IPS-18a (cell line): ENCODE data around the gene DCTN3.

Experiments
- H3K27ac ChIP-seq: one replicate; pipeline ENCODE4 v1.5.1; 2013; ENCODE audit warnings: low read length
- H3K27me3 ChIP-seq: one replicate; pipeline ENCODE4 v1.6.1; 2013; ENCODE audit warnings: mild to moderate bottlenecking, low read length; ENCODE audit not compliant: control insufficient read depth, insufficient read depth
- H3K36me3 ChIP-seq: one replicate; pipeline ENCODE4 v1.6.1; 2013; ENCODE audit warnings: low read depth, low read length; ENCODE audit not compliant: control insufficient read depth
- H3K4me1 ChIP-seq: one replicate; pipeline ENCODE4 v1.6.1; 2013; ENCODE audit warnings: low read depth, low read length; ENCODE audit not compliant: control insufficient read depth
- H3K4me3 ChIP-seq: one replicate; pipeline ENCODE4 v1.5.1; 2013; ENCODE audit warnings: low read length
- H3K9ac ChIP-seq: one replicate; pipeline ENCODE4 v1.6.1; 2013; ENCODE audit warnings: mild to moderate bottlenecking, low read length, moderate library complexity
- H3K9me3 ChIP-seq: one replicate; pipeline ENCODE4 v1.6.1; 2013; ENCODE audit warnings: low read depth, low read length; ENCODE audit not compliant: control insufficient read depth

DCTN3 gene

DNA sequence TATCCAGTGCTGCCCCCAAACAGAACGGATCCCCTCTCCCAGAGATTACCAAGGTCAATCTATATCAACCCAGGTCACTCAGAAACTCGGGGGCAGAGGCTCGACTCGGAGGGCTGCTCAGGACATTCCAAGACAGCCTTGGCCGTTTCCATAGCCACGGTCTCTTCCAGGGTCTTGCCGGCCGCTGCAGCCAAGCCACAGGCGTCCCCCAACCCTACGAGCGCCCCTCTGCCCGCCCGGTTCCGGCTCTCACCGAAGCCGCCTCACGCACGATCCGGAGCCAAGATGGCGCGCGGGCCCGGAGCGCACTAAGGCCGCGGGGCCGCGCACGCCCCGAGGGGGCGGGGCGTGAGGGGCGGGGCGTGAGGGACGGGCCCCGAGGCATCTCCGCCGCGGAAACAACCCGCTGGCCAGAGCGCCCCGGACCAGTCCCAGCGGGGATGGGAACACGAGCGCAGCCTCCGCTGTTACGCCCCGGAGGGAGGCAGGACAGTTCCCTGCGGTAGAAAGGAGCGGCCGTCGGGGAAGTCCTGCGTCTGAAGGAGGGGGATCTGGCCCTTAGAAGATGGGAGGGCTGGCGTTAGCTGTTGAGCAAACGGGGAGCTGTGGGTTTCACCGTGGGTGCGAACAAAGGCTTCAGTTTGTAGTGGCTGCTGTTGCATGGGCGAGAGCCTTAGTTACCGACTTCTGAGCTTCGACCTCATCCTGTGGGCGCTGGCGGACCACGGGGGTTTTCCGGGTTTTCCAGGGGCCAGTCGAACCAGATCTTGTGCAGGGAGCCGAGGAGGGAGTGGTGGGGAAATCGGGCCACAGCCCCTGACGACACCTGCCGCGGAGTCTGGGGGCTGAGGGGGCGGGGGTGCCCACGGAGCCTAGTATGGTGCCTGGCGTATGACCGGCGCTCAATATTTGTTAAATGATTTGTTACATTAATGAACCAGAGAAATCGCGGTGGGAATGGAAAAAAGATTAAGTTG lies 8.2 kb downstream of the DCTN3 start, which contains the start of gene RPP25L:
Gene RPP25L (minus strand): TSS at position 287 of the 977 bp plus-strand sequence. CDS start 801 bp downstream, outside the sequence.
- peak within 1 kb of the TSS; percentile 61 for H3K27ac ChIP-seq
- H3K9me3 ChIP-seq = no peaks in the 10 kb centered on the region
- H3K4me3 ChIP-seq = peak within 1 kb of the TSS; percentile 86
- H3K36me3 ChIP-seq = no peaks in the 10 kb centered on the region
- H3K4me1 ChIP-seq = peaks cover 11% of the 10 kb centered on the region
- H3K9ac ChIP-seq = peak within 1 kb of the TSS; percentile 86
- peaks cover 5% of the 10 kb centered on the region for H3K27me3 ChIP-seq

DNA sequence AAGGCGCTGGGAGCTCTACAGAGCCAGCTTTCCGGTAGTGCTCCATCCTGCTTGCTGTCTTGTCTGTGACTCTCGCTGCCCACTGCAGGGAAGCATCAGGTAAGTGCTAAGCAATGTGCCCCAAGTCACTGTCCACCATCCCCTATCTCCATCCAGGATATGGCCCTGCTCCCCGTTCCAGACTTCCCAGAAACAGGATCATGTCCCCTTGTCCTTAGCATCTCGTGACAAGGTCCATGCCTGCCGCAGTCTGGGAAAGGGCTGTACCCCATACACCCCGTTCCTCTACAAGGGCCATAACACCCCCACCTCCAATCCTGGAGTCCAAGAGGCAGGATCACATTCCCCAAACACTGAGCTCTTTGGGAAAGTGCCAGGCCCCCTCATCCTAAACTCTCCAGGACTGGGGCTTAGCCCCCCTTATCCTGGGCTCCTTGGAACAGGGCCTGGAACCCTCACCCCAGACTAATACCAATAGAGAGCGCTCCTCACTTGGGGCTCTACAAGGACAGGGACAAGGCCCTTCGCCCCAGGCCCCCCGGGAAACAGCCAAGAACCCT lies 9.0 kb downstream of the DCTN3 start:
- Histone ChIP-seq H3K9ac (peak overlapping the region; percentile 86), H3K27ac (peak overlapping the region; percentile 61), H3K36me3 (no peaks in the 10 kb centered on the region)

GRCh38 chr9:34610434-34611206 lies 9.7 kb downstream of the DCTN3 start:
- Histone ChIP-seq H3K27ac (no peak overlapping the region), H3K4me1 (peaks cover 11% of the 10 kb centered on the region), H3K9me3 (no peaks in the 10 kb centered on the region), H3K27me3 (peaks cover 5% of the 10 kb centered on the region), H3K9ac (no peak overlapping the region), H3K4me3 (peak overlapping the region; percentile 86), H3K36me3 (no peaks in the 10 kb centered on the region)

More for the DNA sequence above, 9.0 kb downstream of the DCTN3 start:
- peaks cover 5% of the 10 kb centered on the region for H3K27me3 ChIP-seq
- H3K4me3 ChIP-seq = peak overlapping the region; percentile 86
- H3K9me3 ChIP-seq = no peaks in the 10 kb centered on the region
- H3K4me1 ChIP-seq = peaks cover 11% of the 10 kb centered on the region

GRCh38 chr9:34607331-34607730 lies 13.0 kb downstream of the DCTN3 start:
- Histone ChIP-seq H3K27ac (no peak overlapping the region), H3K4me3 (no peak overlapping the region), H3K9me3 (no peaks in the 10 kb centered on the region), H3K27me3 (peaks cover 2% of the 10 kb centered on the region), H3K9ac (no peak overlapping the region), H3K4me1 (peaks cover 7% of the 10 kb centered on the region), H3K36me3 (no peaks in the 10 kb centered on the region)

GRCh38 chr9:34606905-34607304 lies 13.4 kb downstream of the DCTN3 start:
- no peak overlapping the region for H3K27ac ChIP-seq
- H3K4me3 ChIP-seq = no peak overlapping the region
- no peaks in the 10 kb centered on the region for H3K36me3 ChIP-seq
- H3K4me1 ChIP-seq = peaks cover 8% of the 10 kb centered on the region
- no peaks in the 10 kb centered on the region for H3K27me3 ChIP-seq
- H3K9ac ChIP-seq = no peak overlapping the region
- no peaks in the 10 kb centered on the region for H3K9me3 ChIP-seq

DNA sequence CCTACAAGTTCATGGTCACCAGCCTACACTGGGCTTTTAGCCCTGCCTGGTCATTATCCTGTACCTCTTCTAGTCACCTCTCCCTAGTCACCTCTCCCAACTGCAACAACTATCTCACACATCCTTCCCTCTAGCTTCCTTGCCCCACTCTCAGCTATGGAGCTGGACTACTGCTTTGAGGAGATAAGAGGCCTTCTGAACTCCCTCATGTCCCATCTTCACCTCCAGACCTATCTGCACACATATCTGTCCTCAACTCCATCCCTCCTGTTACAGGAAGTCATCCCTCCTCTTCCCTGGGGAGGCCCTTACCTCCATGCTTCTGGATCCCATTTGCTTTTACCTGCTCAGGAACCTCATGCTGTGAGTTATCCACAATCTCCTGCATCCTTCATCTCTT lies 14.1 kb downstream of the DCTN3 start:
- Histone ChIP-seq H3K27me3 (no peaks in the 10 kb centered on the region), H3K9ac (no peak overlapping the region), H3K4me1 (peaks cover 9% of the 10 kb centered on the region), H3K27ac (no peak overlapping the region), H3K36me3 (no peaks in the 10 kb centered on the region), H3K9me3 (no peaks in the 10 kb centered on the region), H3K4me3 (no peak overlapping the region)

GRCh38 chr9:34603610-34604231 lies 16.6 kb downstream of the DCTN3 start:
- H3K36me3 ChIP-seq = no peaks in the 10 kb centered on the region
- no peak overlapping the region for H3K4me3 ChIP-seq
- no peak overlapping the region for H3K9ac ChIP-seq
- H3K27me3 ChIP-seq = no peaks in the 10 kb centered on the region
- no peak overlapping the region for H3K27ac ChIP-seq
- H3K9me3 ChIP-seq = no peaks in the 10 kb centered on the region
- peaks cover 7% of the 10 kb centered on the region for H3K4me1 ChIP-seq

DNA sequence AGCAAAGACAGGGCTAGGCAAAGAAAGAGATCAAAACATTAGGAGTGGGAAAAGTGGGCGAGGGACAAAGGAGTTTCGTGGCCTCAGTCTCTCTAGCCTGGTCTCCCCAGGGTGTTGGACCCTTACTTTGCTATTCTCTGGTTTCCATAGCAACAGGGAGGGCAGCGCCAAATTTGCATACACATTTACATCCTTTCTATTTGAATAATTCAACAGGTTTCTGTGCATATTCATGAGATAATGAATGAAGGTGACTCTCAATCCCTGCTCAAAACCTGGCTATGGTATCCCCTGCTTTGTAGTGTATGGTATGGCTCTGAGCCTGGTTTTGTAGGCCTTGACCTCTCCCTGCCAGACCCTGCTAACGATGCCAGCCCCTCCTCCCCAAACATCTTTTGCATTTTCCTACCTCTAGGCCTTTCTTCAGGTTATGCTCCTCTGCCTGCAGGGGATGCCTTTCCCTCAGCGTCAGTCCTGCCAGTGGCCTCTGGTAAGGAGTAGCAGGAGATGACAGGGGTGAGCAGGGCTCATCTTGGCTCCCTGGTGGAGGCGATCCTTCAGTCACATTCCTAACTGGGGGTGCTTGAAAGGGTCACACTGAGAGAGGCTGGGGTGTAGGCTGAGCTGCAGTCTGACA lies 18.2 kb downstream of the DCTN3 start:
- H3K27me3 ChIP-seq = no peaks in the 10 kb centered on the region
- H3K9me3 ChIP-seq = no peaks in the 10 kb centered on the region
- H3K36me3 ChIP-seq = no peaks in the 10 kb centered on the region
- no peak overlapping the region for H3K27ac ChIP-seq
- peaks cover 7% of the 10 kb centered on the region for H3K4me1 ChIP-seq
- H3K4me3 ChIP-seq = no peak overlapping the region
- H3K9ac ChIP-seq = no peak overlapping the region

- H3K27me3 ChIP-seq = no peaks in the 10 kb centered on the region
- no peaks in the 10 kb centered on the region for H3K36me3 ChIP-seq
- no peaks in the 10 kb centered on the region for H3K9me3 ChIP-seq
These were observed 19.4 kb downstream of the DCTN3 start for GRCh38 chr9:34600908-34601307.

DNA sequence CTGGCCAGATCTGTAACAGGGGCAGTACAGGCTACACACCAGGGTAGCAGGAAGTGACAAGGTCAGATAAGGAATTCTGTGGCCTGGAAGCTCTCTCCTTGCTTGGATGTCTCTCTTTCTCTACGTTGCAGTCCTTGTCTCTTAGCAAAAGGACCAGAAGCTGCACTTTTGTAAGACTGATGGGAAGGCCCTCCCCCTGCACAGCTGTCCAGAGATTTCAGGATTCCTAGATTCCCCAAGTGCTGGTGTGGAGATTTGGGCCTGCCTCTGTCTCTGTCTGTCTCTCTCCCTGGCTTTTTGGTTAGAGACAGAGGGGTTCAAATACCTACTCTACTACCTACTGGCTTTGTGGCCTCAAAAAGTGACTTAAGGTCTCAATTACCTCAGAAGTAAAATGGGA lies 20.7 kb downstream of the DCTN3 start:
- H3K9ac ChIP-seq = no peak overlapping the region
- peaks cover 7% of the 10 kb centered on the region for H3K4me1 ChIP-seq
- H3K27me3 ChIP-seq = peaks cover 3% of the 10 kb centered on the region
- no peaks in the 10 kb centered on the region for H3K36me3 ChIP-seq
- H3K4me3 ChIP-seq = no peak overlapping the region
- no peak overlapping the region for H3K27ac ChIP-seq
- no peaks in the 10 kb centered on the region for H3K9me3 ChIP-seq

More at GRCh38 chr9:34600908-34601307, 19.4 kb downstream of the DCTN3 start:
- H3K4me1 ChIP-seq = peaks cover 7% of the 10 kb centered on the region
- no peak overlapping the region for H3K27ac ChIP-seq
- no peak overlapping the region for H3K9ac ChIP-seq
- H3K4me3 ChIP-seq = no peak overlapping the region
